ENCODE data around the gene COL11A1. TPM values are rescaled to one million over a fixed set of nuclear protein-coding genes. Genes with fewer than 3 reads are reported as not detected.

The COL11A1 gene
- total and polyA plus RNA-seq, 4 donors: 63.1 to 195 (median 122) TPM

DNA sequence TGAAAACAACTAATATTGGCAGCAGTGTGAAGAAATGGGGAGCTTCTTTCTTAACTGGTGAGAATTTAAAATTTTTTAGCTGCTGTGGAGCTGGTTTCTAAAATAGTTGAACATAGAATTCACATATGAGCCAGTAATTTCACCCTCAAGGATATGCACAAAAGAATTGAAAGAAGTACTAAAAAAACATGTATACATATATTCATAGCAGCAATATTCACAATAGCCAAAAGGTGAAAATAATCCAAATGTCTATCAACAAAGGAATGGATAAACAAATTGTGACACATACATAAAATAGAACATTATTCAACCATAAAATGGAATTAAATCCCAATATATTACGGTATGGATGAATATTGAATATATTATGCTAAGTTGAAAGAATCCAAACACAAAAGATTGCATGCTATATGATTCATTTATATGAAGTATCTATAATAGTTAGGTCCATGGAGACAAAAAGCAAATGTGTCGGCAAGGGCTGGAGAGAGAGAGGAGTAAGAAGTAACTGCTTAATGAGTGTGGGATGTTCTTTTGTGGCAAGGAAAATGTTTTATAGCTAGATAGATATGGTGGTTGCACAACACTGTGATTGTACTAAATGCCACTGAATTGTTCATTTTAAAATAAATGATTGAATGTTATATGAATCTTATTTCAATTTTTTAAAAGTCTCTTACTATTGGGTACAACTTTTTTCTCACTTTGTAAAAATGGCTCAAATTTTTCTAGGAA lies 14.8 kb upstream of the COL11A1 start:
- Histone ChIP-seq H3K9me3 (ENCODE audit: control insufficient read depth, insufficient read depth, low read length) (no peaks in the 10 kb centered on the region), H3K27ac (ENCODE audit: low read depth, low read length) (no peak overlapping the region), H3K4me1 (ENCODE audit: control insufficient read depth, insufficient read depth, low read length) (no peaks in the 10 kb centered on the region), H3K27me3 (ENCODE audit: control insufficient read depth, insufficient read depth, low read length) (no peaks in the 10 kb centered on the region), H3K4me3 (ENCODE audit: low read depth, low read length) (no peak overlapping the region), H3K36me3 (ENCODE audit: control insufficient read depth, insufficient read depth, low read length) (no peaks in the 10 kb centered on the region)
- WGBS (ENCODE audit: insufficient coverage): 100% methylated on average over 1 of the region's 2 CpGs
- DNase-seq (ENCODE audit: low read depth in 4 of 6, low spot score in 6 of 6): no peak

GRCh38 chr1:103120981-103121380 lies 12.7 kb upstream of the COL11A1 start:
- Histone ChIP-seq H3K4me3 (ENCODE audit: low read depth, low read length) (no peak overlapping the region), H3K36me3 (ENCODE audit: control insufficient read depth, insufficient read depth, low read length) (no peaks in the 10 kb centered on the region), H3K27me3 (ENCODE audit: control insufficient read depth, insufficient read depth, low read length) (no peaks in the 10 kb centered on the region), H3K27ac (ENCODE audit: low read depth, low read length) (no peak overlapping the region), H3K9me3 (ENCODE audit: control insufficient read depth, insufficient read depth, low read length) (no peaks in the 10 kb centered on the region), H3K4me1 (ENCODE audit: control insufficient read depth, insufficient read depth, low read length) (no peaks in the 10 kb centered on the region)
- no CpG with 5 or more reads among the region's 2 CpGs for WGBS (ENCODE audit: insufficient coverage)
- DNase-seq (ENCODE audit: low read depth in 4 of 6, low spot score in 6 of 6): no peak

DNA sequence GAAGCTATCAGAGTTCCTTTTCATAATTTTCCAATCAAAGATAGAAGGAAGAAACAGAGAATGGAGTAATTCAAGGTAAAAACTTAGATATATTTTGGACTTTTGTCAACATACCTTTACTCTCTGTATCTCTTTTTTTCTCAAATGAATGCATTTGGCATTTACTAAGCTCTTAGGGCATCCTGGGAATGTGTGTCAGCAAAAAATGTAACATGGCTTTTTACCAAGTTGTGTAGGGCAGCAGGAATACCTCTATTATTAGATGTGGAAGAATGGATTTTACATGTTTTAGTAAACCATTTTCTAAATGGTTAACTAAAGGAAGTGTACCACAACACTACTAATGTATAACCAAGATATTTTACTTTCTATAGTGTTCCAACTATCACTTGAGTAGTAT lies 4.2 kb upstream of the COL11A1 start:
- H3K27me3 ChIP-seq (ENCODE audit: control insufficient read depth, insufficient read depth, low read length): no peaks in the 10 kb centered on the region
- H3K36me3 ChIP-seq (ENCODE audit: control insufficient read depth, insufficient read depth, low read length): no peaks in the 10 kb centered on the region
- no peak overlapping the region for H3K27ac ChIP-seq (ENCODE audit: low read depth, low read length)
- H3K4me1 ChIP-seq (ENCODE audit: control insufficient read depth, insufficient read depth, low read length): peaks cover 9% of the 10 kb centered on the region
- H3K9me3 ChIP-seq (ENCODE audit: control insufficient read depth, insufficient read depth, low read length): no peaks in the 10 kb centered on the region
- no peak overlapping the region for H3K4me3 ChIP-seq (ENCODE audit: low read depth, low read length)
- DNase-seq (ENCODE audit: low read depth in 4 of 6, low spot score in 6 of 6): no peak

GRCh38 chr1:103111926-103112325 lies 3.6 kb upstream of the COL11A1 start:
- no CpG with 5 or more reads among the region's 1 CpG for WGBS (ENCODE audit: insufficient coverage)
- Histone ChIP-seq H3K27me3 (ENCODE audit: control insufficient read depth, insufficient read depth, low read length) (no peaks in the 10 kb centered on the region), H3K36me3 (ENCODE audit: control insufficient read depth, insufficient read depth, low read length) (no peaks in the 10 kb centered on the region), H3K27ac (ENCODE audit: low read depth, low read length) (no peak overlapping the region), H3K9me3 (ENCODE audit: control insufficient read depth, insufficient read depth, low read length) (no peaks in the 10 kb centered on the region), H3K4me3 (ENCODE audit: low read depth, low read length) (no peak overlapping the region), H3K4me1 (ENCODE audit: control insufficient read depth, insufficient read depth, low read length) (peaks cover 9% of the 10 kb centered on the region)
- no peak for DNase-seq (ENCODE audit: low read depth in 4 of 6, low spot score in 6 of 6)

- Histone ChIP-seq H3K4me1 (ENCODE audit: control insufficient read depth, insufficient read depth, low read length) (peaks cover 13% of the 10 kb centered on the region), H3K4me3 (ENCODE audit: low read depth, low read length) (no peak overlapping the region), H3K9me3 (ENCODE audit: control insufficient read depth, insufficient read depth, low read length) (no peaks in the 10 kb centered on the region), H3K36me3 (ENCODE audit: control insufficient read depth, insufficient read depth, low read length) (no peaks in the 10 kb centered on the region), H3K27me3 (ENCODE audit: control insufficient read depth, insufficient read depth, low read length) (no peaks in the 10 kb centered on the region), H3K27ac (ENCODE audit: low read depth, low read length) (no peak overlapping the region)
- peak in 1 of 6 donors; percentile 35 for DNase-seq (ENCODE audit: low read depth in 4 of 6, low spot score in 6 of 6)
- WGBS (ENCODE audit: insufficient coverage): no CpG with 5 or more reads among the region's 1 CpG
Measured at GRCh38 chr1:103110701-103111100, 2.4 kb upstream of the COL11A1 start.

DNA sequence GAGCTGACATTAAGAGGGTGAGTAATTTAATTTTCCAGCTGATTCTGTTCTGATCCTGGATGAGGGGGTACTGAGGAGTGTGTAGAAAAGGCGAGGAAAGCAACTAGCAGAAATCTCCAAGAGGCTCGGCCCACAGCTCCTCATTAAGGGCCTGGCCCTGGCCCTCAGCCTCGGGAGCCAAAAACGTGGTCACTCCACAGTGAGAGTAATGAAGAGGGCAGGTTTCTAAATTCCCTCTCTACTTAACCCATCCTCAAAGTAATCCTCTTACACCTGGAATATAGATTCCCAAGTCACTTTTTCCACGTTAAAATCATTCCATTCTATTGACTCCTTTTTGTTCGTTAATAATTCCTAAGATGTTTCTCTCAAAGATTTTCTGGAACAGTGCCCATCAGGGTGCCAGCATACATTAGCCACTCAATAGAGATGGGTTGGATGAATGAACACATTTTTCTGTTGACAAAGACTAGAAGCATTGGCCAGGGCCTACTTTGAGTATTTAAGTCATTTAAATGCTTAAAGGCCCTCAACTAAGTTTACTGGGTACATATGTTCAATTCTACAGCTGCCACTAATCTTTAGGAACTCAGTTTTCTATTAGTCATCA lies 1.1 kb upstream of the COL11A1 start:
- Histone ChIP-seq H3K9me3 (ENCODE audit: control insufficient read depth, insufficient read depth, low read length) (no peaks in the 10 kb centered on the region), H3K4me3 (ENCODE audit: low read depth, low read length) (peak overlapping the region; percentile 84), H3K4me1 (ENCODE audit: control insufficient read depth, insufficient read depth, low read length) (peaks cover 13% of the 10 kb centered on the region), H3K36me3 (ENCODE audit: control insufficient read depth, insufficient read depth, low read length) (no peaks in the 10 kb centered on the region), H3K27ac (ENCODE audit: low read depth, low read length) (peak overlapping the region; percentile 90), H3K27me3 (ENCODE audit: control insufficient read depth, insufficient read depth, low read length) (no peaks in the 10 kb centered on the region)
- WGBS (ENCODE audit: insufficient coverage): 25% methylated on average over 4 of the region's 6 CpGs
- DNase-seq (ENCODE audit: low read depth in 4 of 6, low spot score in 6 of 6): peak in 5 of 6 donors; percentile 28 to 85 (median 36)

DNA sequence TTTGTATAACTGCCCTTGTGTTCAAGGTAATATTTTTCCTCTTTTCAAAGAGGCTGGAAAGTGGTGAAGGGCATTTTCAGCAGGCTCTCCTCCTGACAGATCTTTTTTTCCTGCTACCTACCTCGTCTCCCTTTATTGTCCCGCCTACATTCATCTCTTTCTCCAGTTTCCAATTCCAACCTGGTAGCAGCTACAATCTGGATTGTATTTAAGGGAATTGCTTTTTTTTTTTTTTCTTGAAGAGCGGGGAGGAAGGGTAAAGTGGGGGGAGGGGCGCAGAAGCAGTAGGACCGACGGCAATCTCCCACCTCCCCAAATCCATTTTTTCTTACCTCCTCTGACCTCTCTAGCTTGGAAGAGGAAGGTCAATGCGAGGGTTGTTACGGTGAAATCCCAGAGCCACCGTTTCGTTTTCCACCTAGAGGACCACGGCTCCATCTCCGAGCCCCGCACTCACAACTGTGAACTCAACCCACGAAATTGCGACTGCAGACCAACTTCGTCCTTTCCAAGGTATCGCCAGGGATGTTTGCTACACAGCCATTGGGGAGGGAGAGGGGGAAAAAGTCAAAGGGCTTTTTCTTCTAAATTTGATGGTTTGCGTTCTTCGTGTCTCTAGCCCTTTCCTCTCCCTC lies 464 bp downstream of the COL11A1 start:
- H3K36me3 ChIP-seq (ENCODE audit: control insufficient read depth, insufficient read depth, low read length): no peaks in the 10 kb centered on the region
- H3K27ac ChIP-seq (ENCODE audit: low read depth, low read length): peak overlapping the region; percentile 90
- peak in 5 of 6 donors; percentile 12 to 66 (median 36) for DNase-seq (ENCODE audit: low read depth in 4 of 6, low spot score in 6 of 6)
- H3K27me3 ChIP-seq (ENCODE audit: control insufficient read depth, insufficient read depth, low read length): no peaks in the 10 kb centered on the region
- H3K9me3 ChIP-seq (ENCODE audit: control insufficient read depth, insufficient read depth, low read length): no peaks in the 10 kb centered on the region
- H3K4me3 ChIP-seq (ENCODE audit: low read depth, low read length): peak overlapping the region; percentile 84
- 0% methylated on average over 2 of the region's 19 CpGs for WGBS (ENCODE audit: insufficient coverage)
- peaks cover 13% of the 10 kb centered on the region for H3K4me1 ChIP-seq (ENCODE audit: control insufficient read depth, insufficient read depth, low read length)

DNA sequence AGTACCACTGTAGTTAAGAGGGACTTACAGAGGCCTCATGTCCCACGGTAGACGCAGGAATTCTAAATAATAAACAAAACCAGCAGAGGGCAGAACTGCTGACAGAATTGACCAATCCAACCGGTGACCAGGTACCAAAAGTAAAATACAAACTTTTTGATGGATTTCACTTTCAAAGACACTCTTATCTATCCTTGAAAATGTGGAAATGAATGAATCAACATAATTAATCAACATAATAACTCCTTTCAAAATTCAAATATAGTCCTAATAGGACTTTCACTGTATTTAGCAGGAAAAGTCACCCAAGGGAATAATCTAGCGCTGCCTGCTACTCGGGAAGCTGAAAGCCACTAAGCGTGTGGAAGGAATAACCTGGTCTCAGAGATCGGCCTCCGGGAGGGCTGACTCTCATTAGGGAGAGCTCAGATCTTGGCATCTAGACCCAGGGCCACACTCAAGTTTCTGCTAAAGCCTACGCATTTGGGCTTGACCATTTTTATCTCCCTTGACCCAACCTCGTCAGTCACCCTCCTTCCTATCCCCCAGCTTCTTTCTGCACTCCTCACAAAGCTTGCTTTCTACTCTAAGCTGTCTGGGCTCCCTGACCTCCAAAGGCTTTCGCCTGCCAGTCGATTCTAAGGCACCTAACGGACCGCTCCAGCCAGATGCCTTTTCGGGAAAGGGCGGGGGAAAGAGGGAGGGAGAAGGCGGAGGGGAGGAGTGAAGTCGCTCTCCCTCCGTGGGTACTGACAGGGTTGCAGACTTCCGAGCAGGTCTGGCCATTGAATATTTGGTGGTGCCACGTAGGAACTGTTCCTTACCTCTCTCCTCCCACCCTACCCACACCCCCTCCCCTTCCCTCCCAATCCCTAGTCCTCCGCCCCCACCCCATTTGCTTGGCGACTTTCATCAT lies 1.6 kb downstream of the COL11A1 start:
- no peaks in the 10 kb centered on the region for H3K27me3 ChIP-seq (ENCODE audit: control insufficient read depth, insufficient read depth, low read length)
- no peaks in the 10 kb centered on the region for H3K9me3 ChIP-seq (ENCODE audit: control insufficient read depth, insufficient read depth, low read length)
- peak; percentile 36 to 88 (median 60) for DNase-seq (ENCODE audit: low read depth in 4 of 6, low spot score in 6 of 6)
- peak overlapping the region; percentile 93 for H3K27ac ChIP-seq (ENCODE audit: low read depth, low read length)
- H3K4me3 ChIP-seq (ENCODE audit: low read depth, low read length): peak overlapping the region; percentile 84
- H3K4me1 ChIP-seq (ENCODE audit: control insufficient read depth, insufficient read depth, low read length): peaks cover 13% of the 10 kb centered on the region
- no peaks in the 10 kb centered on the region for H3K36me3 ChIP-seq (ENCODE audit: control insufficient read depth, insufficient read depth, low read length)
- WGBS (ENCODE audit: insufficient coverage): 0% methylated on average over 7 of the region's 23 CpGs

- Histone ChIP-seq H3K4me1 (ENCODE audit: control insufficient read depth, insufficient read depth, low read length) (no peaks in the 10 kb centered on the region), H3K36me3 (ENCODE audit: control insufficient read depth, insufficient read depth, low read length) (no peaks in the 10 kb centered on the region), H3K9me3 (ENCODE audit: control insufficient read depth, insufficient read depth, low read length) (no peaks in the 10 kb centered on the region), H3K27ac (ENCODE audit: low read depth, low read length) (no peak overlapping the region), H3K27me3 (ENCODE audit: control insufficient read depth, insufficient read depth, low read length) (no peaks in the 10 kb centered on the region), H3K4me3 (ENCODE audit: low read depth, low read length) (no peak overlapping the region)
- no peak for DNase-seq (ENCODE audit: low read depth in 4 of 6, low spot score in 6 of 6)
- WGBS (ENCODE audit: insufficient coverage): no CpG with 5 or more reads among the region's 1 CpG
Measured at GRCh38 chr1:103101399-103101798, 6.9 kb downstream of the COL11A1 start.
